ENCODE data around the gene COA8. TPM values are rescaled to one million over a fixed set of nuclear protein-coding genes. Genes with fewer than 3 reads are reported as not detected.

COA8 gene
- total and polyA plus RNA-seq, 2 donors (not counting 3 experiments of a cell fraction or from before 2014, with no cell fraction given) = 19.1 to 46.4 TPM

DNA sequence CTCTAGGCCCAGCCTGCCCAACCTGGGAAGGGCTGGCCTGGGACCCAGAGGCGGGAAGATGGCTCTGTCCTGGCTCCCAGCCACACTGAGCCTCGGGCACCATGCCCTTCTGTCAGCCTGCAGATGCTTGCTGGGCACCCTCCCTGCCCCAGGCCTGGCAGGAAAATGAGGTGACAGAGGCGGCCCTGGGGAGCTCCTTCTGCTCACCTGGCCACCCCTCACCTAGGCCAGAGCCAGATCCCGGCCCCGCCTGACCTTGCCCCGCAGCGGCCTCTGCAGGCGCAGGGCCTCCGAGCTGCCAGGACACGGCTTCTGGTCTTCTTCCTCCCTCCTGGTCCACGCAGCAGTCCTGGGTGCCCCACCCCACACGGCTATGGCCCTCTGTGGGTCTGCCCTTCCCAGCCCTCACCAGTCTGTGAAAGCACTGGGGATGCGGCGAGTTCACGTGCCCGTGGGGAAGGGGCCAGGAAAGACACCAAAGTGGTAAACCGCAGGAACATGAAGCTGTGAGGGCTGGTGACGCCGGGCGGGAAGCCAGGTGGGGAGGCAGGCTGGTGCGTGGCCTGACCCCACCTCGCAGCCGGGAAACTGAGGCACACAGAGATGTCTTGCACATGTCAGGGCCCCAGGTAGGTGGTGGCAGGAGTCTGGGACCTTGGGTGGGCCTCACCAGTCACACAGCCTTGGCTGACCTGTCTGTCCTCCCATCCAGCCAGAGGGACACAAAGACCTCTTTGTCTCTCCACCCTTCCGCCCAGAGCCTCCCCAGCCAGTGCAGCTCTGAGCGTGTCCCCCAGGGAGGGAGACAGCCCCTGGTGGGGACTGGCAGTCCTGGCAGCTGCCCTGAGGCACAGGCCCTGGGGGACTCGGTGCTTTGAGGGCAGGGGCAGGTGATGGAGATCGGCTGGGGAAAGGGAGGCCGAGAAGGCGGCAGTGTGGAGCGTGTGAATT lies 13.1 kb upstream of the COA8 start:
- ChIA-PET CTCF (interaction anchor here (1.5 to 14.4 kb wide), 4 partner anchors 12 to 50 kb away, joined by 3 to 209 read pairs (median 16); partner anchors contain the start of gene CKB), POLR2A (no interaction called here)
- dilution Hi-C loops (cut with MboI; ENCODE audit: extremely low pct_ligation_motif_present, low sequenced_read_pairs) = no loop called here
- Histone ChIP-seq H4K20me1 (replicated peaks; ENCODE audit: control insufficient read depth, extremely low read depth, insufficient read depth, low read length) (no peaks in the 10 kb centered on the region), H3K4me1 (ENCODE audit: control insufficient read depth, extremely low read depth, insufficient read depth, low read length) (no peaks in the 10 kb centered on the region), H3K9me3 (replicated peaks; ENCODE audit: control insufficient read depth, insufficient read depth, low read length) (no peaks in the 10 kb centered on the region), H3K27ac (ENCODE audit: insufficient read depth, low read depth, low read length) (no peak overlapping the region), H3K36me3 (ENCODE audit: control insufficient read depth in 2 of 2, extremely low read depth in 1 of 2, insufficient read depth in 2 of 2, low read length in 2 of 2) (no peaks in the 10 kb centered on the region), H2AFZ (ENCODE audit: low read depth, low read length) (no peak overlapping the region), H3K27me3 (ENCODE audit: control insufficient read depth in 2 of 2, insufficient read depth in 2 of 2, low read length in 2 of 2) (no peaks in the 10 kb centered on the region), H3K4me2 (ENCODE audit: insufficient read depth, low read length) (no peak overlapping the region), H3K4me3 (replicated peaks in 1 of 3; ENCODE audit: insufficient read depth in 1 of 3, low read depth in 1 of 3, low read length in 3 of 3) (no peak overlapping the region), H3K9ac (replicated peaks; ENCODE audit: extremely low read depth, insufficient read depth, low read length) (no peak overlapping the region), H3K79me2 (ENCODE audit: control insufficient read depth, insufficient read depth, low read length) (no peaks in the 10 kb centered on the region), H3K9me1 (replicated peaks; ENCODE audit: control insufficient read depth, extremely low read depth, insufficient read depth, low read length) (no peaks in the 10 kb centered on the region)
- intact Hi-C loops (cut with micrococcal nuclease) = no loop called here
- DNase-seq (ENCODE audit: low read depth, low spot score) = no peak
- TF ChIP-seq MAX (IDR thresholded peaks at IDR 0.05; ENCODE audit: insufficient read depth, insufficient read length) (no peak), MYC (IDR thresholded peaks at IDR 0.05; ENCODE audit: low read depth, low read length) (no peak), EZH2 (IDR thresholded peaks at IDR 0.05; ENCODE audit: borderline replicate concordance, low read depth, low read length, severe bottlenecking) (no peak), JUN (IDR thresholded peaks at IDR 0.05; ENCODE audit: borderline replicate concordance, insufficient read depth, insufficient read length, low read depth) (no peak), POLR2AphosphoS5 (IDR thresholded peaks at IDR 0.05; ENCODE audit: insufficient read depth, low read depth, low read length) (no peak), GATA2 (IDR thresholded peaks at IDR 0.05; ENCODE audit: insufficient read depth, insufficient read length, low read depth, low read length) (no peak), FOS (IDR thresholded peaks at IDR 0.05; ENCODE audit: borderline replicate concordance, insufficient read depth, low read length) (no peak), POLR2A (IDR thresholded peaks at IDR 0.05; ENCODE audit: low read depth, low read length) (no peak)
- TF ChIP-seq, protein P1, sequence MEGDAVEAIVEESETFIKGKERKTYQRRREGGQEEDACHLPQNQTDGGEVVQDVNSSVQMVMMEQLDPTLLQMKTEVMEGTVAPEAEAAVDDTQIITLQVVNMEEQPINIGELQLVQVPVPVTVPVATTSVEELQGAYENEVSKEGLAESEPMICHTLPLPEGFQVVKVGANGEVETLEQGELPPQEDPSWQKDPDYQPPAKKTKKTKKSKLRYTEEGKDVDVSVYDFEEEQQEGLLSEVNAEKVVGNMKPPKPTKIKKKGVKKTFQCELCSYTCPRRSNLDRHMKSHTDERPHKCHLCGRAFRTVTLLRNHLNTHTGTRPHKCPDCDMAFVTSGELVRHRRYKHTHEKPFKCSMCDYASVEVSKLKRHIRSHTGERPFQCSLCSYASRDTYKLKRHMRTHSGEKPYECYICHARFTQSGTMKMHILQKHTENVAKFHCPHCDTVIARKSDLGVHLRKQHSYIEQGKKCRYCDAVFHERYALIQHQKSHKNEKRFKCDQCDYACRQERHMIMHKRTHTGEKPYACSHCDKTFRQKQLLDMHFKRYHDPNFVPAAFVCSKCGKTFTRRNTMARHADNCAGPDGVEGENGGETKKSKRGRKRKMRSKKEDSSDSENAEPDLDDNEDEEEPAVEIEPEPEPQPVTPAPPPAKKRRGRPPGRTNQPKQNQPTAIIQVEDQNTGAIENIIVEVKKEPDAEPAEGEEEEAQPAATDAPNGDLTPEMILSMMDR (IDR thresholded peaks at IDR 0.05; ENCODE audit: extremely low read depth in 1 of 2, insufficient read depth in 1 of 2, low read depth in 1 of 2, low read length in 2 of 2) = no peak
- no TSS peak for BruUV-seq (replicated peaks)
- FAIRE-seq = no peak
